GM18951 (cell line): ENCODE measurements around the gene PLD3.

Experiments used
- POLR2A ChIP-seq: IDR thresholded peaks from 4 replicates; pipeline ENCODE4 v1.6.1; 2011; ENCODE audit warnings: mild to moderate bottlenecking; ENCODE audit not compliant: insufficient read length, insufficient read depth; ENCODE audit errors: extremely low read depth
- in situ Hi-C: fragments of 300-500 bp; cut with MboI; formaldehyde crosslinking; loops from one replicate; pipeline ENCODE4 v1.12.0; 2022; ENCODE audit warnings: low sequenced_read_pairs, mixed read lengths, inconsistent platforms; ENCODE audit not compliant: unreplicated experiment

PLD3 gene

GRCh38 chr19:40421993-40422747 lies 73.7 kb downstream of the PLD3 start:
- in situ Hi-C loops = no loop called here
- no peak for TF ChIP-seq POLR2A

- in situ Hi-C loops = no loop called here
- TF ChIP-seq POLR2A = no peak
Measured at GRCh38 chr19:40422748-40423566, 74.5 kb downstream of the PLD3 start.

GRCh38 chr19:40423938-40424337 lies 75.4 kb downstream of the PLD3 start:
- in situ Hi-C loops = no loop called here
- no peak for TF ChIP-seq POLR2A

GRCh38 chr19:40424637-40425449 lies 76.3 kb downstream of the PLD3 start:
- in situ Hi-C loops = no loop called here
- no peak for TF ChIP-seq POLR2A

- TF ChIP-seq POLR2A = peak; percentile 99
Measured at GRCh38 chr19:40425450-40426287, 77.2 kb downstream of the PLD3 start, which contains the start of gene SERTAD1. SERTAD1 (minus strand) TSS chr19:40425992; CDS start chr19:40423546, 2,446 bp downstream.

More at GRCh38 chr19:40425450-40426287, 77.2 kb downstream of the PLD3 start, which contains the start of gene SERTAD1:
- in situ Hi-C loops = no loop called here
